SK-N-SH treated with all-trans-retinoic acid at 6 μM for 48 hours (cell line): ENCODE results near the gene CLEC3B.
A peak's percentile ranks its signal among the peaks of the same experiment; 100 is the strongest.

Source experiments
- ATAC-seq: fragments of 200-7000 bp; cut with Tn5 transposase; 3 replicates; pipeline ENCODE4 v1.9.1; 2020; ENCODE audit warnings: mild to moderate bottlenecking, moderate library complexity
- BACH2 ChIP-seq: fragments of 250-450 bp; sonication (Bioruptor Pico); IDR thresholded peaks from 2 replicates; pipeline ENCODE4 v1.9.0; 2021; ENCODE audit warnings: mild to moderate bottlenecking, borderline replicate concordance
- ESRRG ChIP-seq: fragments of 250-450 bp; sonication (Bioruptor Pico); IDR thresholded peaks from 2 replicates; pipeline ENCODE4 v1.6.1; 2021; ENCODE audit warnings: mild to moderate bottlenecking
- GLIS3 ChIP-seq: fragments of 250-450 bp; sonication (Bioruptor Pico); IDR thresholded peaks from 2 replicates; pipeline ENCODE4 v1.5.0; 2020; ENCODE audit warnings: mild to moderate bottlenecking, moderate library complexity
- ISL1 ChIP-seq: fragments of 250-450 bp; sonication (Bioruptor Pico); IDR thresholded peaks from 2 replicates; pipeline ENCODE4 v2.1.2; 2022; ENCODE audit warnings: mild to moderate bottlenecking, moderate library complexity
- OSR1 ChIP-seq: fragments of 250-450 bp; sonication (Bioruptor Pico); IDR thresholded peaks from 2 replicates; pipeline ENCODE4 v1.8.0; 2022; ENCODE audit warnings: moderate library complexity, mild to moderate bottlenecking, inconsistent platforms
- POU6F1 ChIP-seq: fragments of 250-450 bp; sonication (Bioruptor Pico); IDR thresholded peaks from 2 replicates; pipeline ENCODE4 v1.8.0; 2021; ENCODE audit warnings: low read depth, mild to moderate bottlenecking, moderate library complexity, borderline replicate concordance
- PPARA ChIP-seq: fragments of 250-450 bp; sonication (Bioruptor Pico); IDR thresholded peaks from 2 replicates; pipeline ENCODE4 v1.5.0; 2020; ENCODE audit warnings: mild to moderate bottlenecking, borderline replicate concordance
- RARB ChIP-seq: fragments of 250-450 bp; sonication (Bioruptor Pico); IDR thresholded peaks from 2 replicates; pipeline ENCODE4 v1.8.0; 2021; ENCODE audit warnings: mild to moderate bottlenecking, moderate library complexity
- SNAI2 ChIP-seq: fragments of 250-450 bp; sonication (Bioruptor Pico); IDR thresholded peaks from 2 replicates; pipeline ENCODE4 v1.5.0; 2020; ENCODE audit warnings: mild to moderate bottlenecking, moderate library complexity
- TCF4 ChIP-seq: fragments of 250-450 bp; sonication (Bioruptor Pico); IDR thresholded peaks from 2 replicates; pipeline ENCODE4 v1.8.0; 2021; ENCODE audit warnings: mild to moderate bottlenecking, moderate library complexity, borderline replicate concordance
- TOX ChIP-seq: fragments of 250-450 bp; sonication (Bioruptor Pico); IDR thresholded peaks from 2 replicates; pipeline ENCODE4 v1.8.0; 2021; ENCODE audit warnings: mild to moderate bottlenecking, moderate library complexity, borderline replicate concordance
- ZC3H10 ChIP-seq: fragments of 250-450 bp; sonication (Bioruptor Pico); IDR thresholded peaks from 2 replicates; pipeline ENCODE4 v1.5.1; 2021; ENCODE audit warnings: mild to moderate bottlenecking, moderate library complexity
- ZFP3 ChIP-seq: fragments of 250-450 bp; sonication (Bioruptor Pico); IDR thresholded peaks from 2 replicates; pipeline ENCODE4 v1.5.0; 2020; ENCODE audit warnings: mild to moderate bottlenecking, moderate library complexity
- ZNF565 ChIP-seq: fragments of 450-650 bp; formaldehyde crosslinking; conservative IDR thresholded peaks from 2 replicates; pipeline ENCODE4 v1.5.0; 2020; ENCODE audit warnings: low read depth, mild to moderate bottlenecking, moderate library complexity
- ZNF70 ChIP-seq: fragments of 450-650 bp; formaldehyde crosslinking; IDR thresholded peaks from 2 replicates; pipeline ENCODE4 v1.5.0; 2020; ENCODE audit warnings: mild to moderate bottlenecking, moderate library complexity
- ZNF8 ChIP-seq: fragments of 450-650 bp; formaldehyde crosslinking; IDR thresholded peaks from 2 replicates; pipeline ENCODE4 v1.5.0; 2020; ENCODE audit warnings: mild to moderate bottlenecking, moderate library complexity
- TF ChIP-seq, protein P1 (sequence below): fragments of 250-450 bp; sonication (Bioruptor Pico); IDR thresholded peaks from 2 replicates; pipeline ENCODE4 v1.8.0; 2020; ENCODE audit warnings: mild to moderate bottlenecking, moderate library complexity, borderline replicate concordance
- TF ChIP-seq, protein P2 (sequence below): fragments of 250-450 bp; sonication (Bioruptor Pico); IDR thresholded peaks from 2 replicates; pipeline ENCODE4 v1.5.1; 2021; ENCODE audit warnings: mild to moderate bottlenecking, moderate library complexity
- TF ChIP-seq, protein P3 (sequence below): fragments of 250-450 bp; sonication (Bioruptor Pico); IDR thresholded peaks from 2 replicates; pipeline ENCODE4 v1.5.0; 2020; ENCODE audit warnings: mild to moderate bottlenecking, moderate library complexity

CLEC3B gene

DNA sequence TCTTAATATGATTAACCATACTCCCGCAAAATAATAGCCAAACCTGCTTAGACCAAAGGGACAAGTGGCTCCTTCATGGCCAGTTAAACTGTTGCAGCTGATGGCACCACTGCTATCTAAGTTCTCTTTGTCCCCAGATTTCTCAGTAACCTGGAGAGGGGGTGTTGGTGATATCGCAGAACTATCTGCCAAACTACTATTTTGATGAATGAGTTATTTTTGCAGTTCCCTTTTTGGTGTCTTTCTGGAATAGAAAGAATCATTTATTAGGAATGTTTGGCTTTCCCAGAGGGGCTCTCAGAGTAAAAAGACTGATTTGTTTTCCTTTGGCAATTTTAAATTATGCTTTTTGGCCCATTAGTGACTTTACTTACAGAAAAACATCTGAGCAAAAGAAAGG lies 33.0 kb downstream of the CLEC3B start:
- TF ChIP-seq ESRRG (CRISPR knock-in tag) (no peak), TCF4 (CRISPR knock-in tag) (no peak), ZFP3 (CRISPR knock-in tag) (no peak), ISL1 (no peak), POU6F1 (no peak), ZC3H10 (CRISPR knock-in tag) (no peak), GLIS3 (CRISPR knock-in tag) (no peak), ZNF8 (CRISPR knock-in tag) (no peak), OSR1 (no peak), PPARA (CRISPR knock-in tag) (no peak), BACH2 (no peak), TOX (CRISPR knock-in tag) (no peak), ZNF565 (CRISPR knock-in tag) (no peak)
- TF ChIP-seq, protein P1, sequence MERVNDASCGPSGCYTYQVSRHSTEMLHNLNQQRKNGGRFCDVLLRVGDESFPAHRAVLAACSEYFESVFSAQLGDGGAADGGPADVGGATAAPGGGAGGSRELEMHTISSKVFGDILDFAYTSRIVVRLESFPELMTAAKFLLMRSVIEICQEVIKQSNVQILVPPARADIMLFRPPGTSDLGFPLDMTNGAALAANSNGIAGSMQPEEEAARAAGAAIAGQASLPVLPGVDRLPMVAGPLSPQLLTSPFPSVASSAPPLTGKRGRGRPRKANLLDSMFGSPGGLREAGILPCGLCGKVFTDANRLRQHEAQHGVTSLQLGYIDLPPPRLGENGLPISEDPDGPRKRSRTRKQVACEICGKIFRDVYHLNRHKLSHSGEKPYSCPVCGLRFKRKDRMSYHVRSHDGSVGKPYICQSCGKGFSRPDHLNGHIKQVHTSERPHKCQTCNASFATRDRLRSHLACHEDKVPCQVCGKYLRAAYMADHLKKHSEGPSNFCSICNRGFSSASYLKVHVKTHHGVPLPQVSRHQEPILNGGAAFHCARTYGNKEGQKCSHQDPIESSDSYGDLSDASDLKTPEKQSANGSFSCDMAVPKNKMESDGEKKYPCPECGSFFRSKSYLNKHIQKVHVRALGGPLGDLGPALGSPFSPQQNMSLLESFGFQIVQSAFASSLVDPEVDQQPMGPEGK (CRISPR knock-in tag), result no peak
- TF ChIP-seq, protein P2, sequence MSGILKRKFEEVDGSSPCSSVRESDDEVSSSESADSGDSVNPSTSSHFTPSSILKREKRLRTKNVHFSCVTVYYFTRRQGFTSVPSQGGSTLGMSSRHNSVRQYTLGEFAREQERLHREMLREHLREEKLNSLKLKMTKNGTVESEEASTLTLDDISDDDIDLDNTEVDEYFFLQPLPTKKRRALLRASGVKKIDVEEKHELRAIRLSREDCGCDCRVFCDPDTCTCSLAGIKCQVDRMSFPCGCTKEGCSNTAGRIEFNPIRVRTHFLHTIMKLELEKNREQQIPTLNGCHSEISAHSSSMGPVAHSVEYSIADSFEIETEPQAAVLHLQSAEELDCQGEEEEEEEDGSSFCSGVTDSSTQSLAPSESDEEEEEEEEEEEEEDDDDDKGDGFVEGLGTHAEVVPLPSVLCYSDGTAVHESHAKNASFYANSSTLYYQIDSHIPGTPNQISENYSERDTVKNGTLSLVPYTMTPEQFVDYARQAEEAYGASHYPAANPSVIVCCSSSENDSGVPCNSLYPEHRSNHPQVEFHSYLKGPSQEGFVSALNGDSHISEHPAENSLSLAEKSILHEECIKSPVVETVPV (CRISPR knock-in tag), result no peak
- no peak for ATAC-seq

DNA sequence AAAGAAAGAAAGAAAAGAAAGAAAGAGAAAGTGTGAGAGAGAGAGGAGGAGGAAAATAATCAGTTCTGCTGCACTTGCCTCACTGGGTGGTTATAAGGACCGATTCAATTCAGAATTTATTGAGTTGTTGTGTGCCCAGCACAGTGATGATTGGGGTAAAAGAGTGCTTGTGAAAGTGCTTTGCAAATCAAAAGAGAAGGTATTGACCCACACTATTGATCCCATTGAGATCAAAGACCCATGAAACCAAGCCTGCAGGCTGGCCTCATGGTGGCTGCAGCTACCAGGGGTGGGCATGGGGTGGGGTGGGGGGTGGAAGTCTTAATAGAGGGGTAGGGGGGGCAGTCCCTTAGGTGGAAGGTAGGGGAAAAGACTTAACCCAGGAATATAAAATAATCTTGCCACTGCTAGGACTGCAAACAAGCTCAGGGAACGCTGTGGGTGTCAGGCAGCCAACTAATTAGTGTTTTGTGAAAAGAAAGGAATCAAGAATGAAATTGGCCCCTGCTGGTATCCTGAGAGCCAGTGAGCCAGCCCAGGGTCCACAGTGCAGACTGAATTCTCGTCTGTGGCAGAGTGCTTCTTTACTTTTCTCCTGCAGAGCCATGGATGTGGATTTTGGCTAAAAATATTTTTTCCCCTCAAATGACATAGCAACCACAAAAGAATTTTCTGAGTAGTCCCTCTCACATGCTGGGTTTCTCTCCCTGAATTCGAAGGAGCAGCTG lies 34.2 kb downstream of the CLEC3B start:
- TF ChIP-seq GLIS3 (CRISPR knock-in tag) (no peak), SNAI2 (CRISPR knock-in tag) (no peak), ESRRG (CRISPR knock-in tag) (no peak), ZNF8 (CRISPR knock-in tag) (no peak), RARB (CRISPR knock-in tag) (no peak), TOX (CRISPR knock-in tag) (no peak)
- TF ChIP-seq, protein P3, sequence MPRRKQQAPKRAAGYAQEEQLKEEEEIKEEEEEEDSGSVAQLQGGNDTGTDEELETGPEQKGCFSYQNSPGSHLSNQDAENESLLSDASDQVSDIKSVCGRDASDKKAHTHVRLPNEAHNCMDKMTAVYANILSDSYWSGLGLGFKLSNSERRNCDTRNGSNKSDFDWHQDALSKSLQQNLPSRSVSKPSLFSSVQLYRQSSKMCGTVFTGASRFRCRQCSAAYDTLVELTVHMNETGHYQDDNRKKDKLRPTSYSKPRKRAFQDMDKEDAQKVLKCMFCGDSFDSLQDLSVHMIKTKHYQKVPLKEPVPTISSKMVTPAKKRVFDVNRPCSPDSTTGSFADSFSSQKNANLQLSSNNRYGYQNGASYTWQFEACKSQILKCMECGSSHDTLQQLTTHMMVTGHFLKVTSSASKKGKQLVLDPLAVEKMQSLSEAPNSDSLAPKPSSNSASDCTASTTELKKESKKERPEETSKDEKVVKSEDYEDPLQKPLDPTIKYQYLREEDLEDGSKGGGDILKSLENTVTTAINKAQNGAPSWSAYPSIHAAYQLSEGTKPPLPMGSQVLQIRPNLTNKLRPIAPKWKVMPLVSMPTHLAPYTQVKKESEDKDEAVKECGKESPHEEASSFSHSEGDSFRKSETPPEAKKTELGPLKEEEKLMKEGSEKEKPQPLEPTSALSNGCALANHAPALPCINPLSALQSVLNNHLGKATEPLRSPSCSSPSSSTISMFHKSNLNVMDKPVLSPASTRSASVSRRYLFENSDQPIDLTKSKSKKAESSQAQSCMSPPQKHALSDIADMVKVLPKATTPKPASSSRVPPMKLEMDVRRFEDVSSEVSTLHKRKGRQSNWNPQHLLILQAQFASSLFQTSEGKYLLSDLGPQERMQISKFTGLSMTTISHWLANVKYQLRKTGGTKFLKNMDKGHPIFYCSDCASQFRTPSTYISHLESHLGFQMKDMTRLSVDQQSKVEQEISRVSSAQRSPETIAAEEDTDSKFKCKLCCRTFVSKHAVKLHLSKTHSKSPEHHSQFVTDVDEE (CRISPR knock-in tag), result no peak
- ATAC-seq, result no peak

GRCh38 chr3:45062697-45063070 lies 36.6 kb downstream of the CLEC3B start:
- ATAC-seq, result no peak
- peak; percentile 87 for TF ChIP-seq ZNF70 (CRISPR knock-in tag)
- TF ChIP-seq POU6F1, result no peak
